Activated CD4-positive, alpha-beta T cell treated with anti-CD3 and anti-CD28 coated beads, Interleukin-2, amount 50 U/mL, for 48 hours (primary cell): ENCODE measurements around the gene HS3ST4.

Experiments used
- DNase-seq, 2 experiments: peaks; one replicate each; pipeline ENCODE4 v3.0.0-alpha.2; 2020

Gene HS3ST4

GRCh38 chr16:25828510-25828909, 136.8 kb downstream of the HS3ST4 start:
- DNase-seq: no peak

- DNase-seq: no peak
Observed at GRCh38 chr16:25832291-25832690, 140.5 kb downstream of the HS3ST4 start.

- DNase-seq: no peak
Observed at GRCh38 chr16:25834101-25834500, 142.3 kb downstream of the HS3ST4 start.

- no peak for DNase-seq
Observed at GRCh38 chr16:25835126-25835525, 143.4 kb downstream of the HS3ST4 start.

- peak; percentile 3 to 6 for DNase-seq
Observed at GRCh38 chr16:25838724-25839186, 147.0 kb downstream of the HS3ST4 start.

- DNase-seq: no peak
Observed at GRCh38 chr16:25841761-25842160, 150.0 kb downstream of the HS3ST4 start.

- DNase-seq: no peak
Observed at GRCh38 chr16:25845901-25846300, 154.1 kb downstream of the HS3ST4 start.

- no peak for DNase-seq
Observed at GRCh38 chr16:25854141-25854540, 162.4 kb downstream of the HS3ST4 start.

GRCh38 chr16:25855063-25855462, 163.3 kb downstream of the HS3ST4 start:
- DNase-seq: no peak

- DNase-seq: no peak
Observed at GRCh38 chr16:25855818-25856217, 164.1 kb downstream of the HS3ST4 start.

GRCh38 chr16:25859645-25860044, 167.9 kb downstream of the HS3ST4 start:
- no peak for DNase-seq

GRCh38 chr16:25867041-25867440, 175.3 kb downstream of the HS3ST4 start:
- DNase-seq: no peak

GRCh38 chr16:25868106-25868505, 176.3 kb downstream of the HS3ST4 start:
- no peak for DNase-seq

GRCh38 chr16:25868706-25869370, 177.1 kb downstream of the HS3ST4 start:
- DNase-seq: no peak

GRCh38 chr16:25872369-25873070, 180.8 kb downstream of the HS3ST4 start:
- DNase-seq: no peak

GRCh38 chr16:25874196-25874595, 182.4 kb downstream of the HS3ST4 start:
- no peak for DNase-seq

GRCh38 chr16:25875956-25876598, 184.3 kb downstream of the HS3ST4 start:
- DNase-seq: no peak

GRCh38 chr16:25877103-25877502, 185.3 kb downstream of the HS3ST4 start:
- DNase-seq: no peak

- DNase-seq: no peak
Observed at GRCh38 chr16:25886598-25886997, 194.8 kb downstream of the HS3ST4 start.

- no peak for DNase-seq
Observed at GRCh38 chr16:25888868-25889267, 197.1 kb downstream of the HS3ST4 start.

- DNase-seq: no peak
Observed at GRCh38 chr16:25893332-25893731, 201.6 kb downstream of the HS3ST4 start.

- no peak for DNase-seq
Observed at GRCh38 chr16:25894093-25894492, 202.3 kb downstream of the HS3ST4 start.

GRCh38 chr16:25895380-25895779, 203.6 kb downstream of the HS3ST4 start:
- DNase-seq: no peak

GRCh38 chr16:25896411-25896810, 204.7 kb downstream of the HS3ST4 start:
- DNase-seq: no peak
